CD14-positive monocyte (primary cell): ENCODE measurements around the gene SLC2A6. TPM values are rescaled to one million over a fixed set of nuclear protein-coding genes. Genes with fewer than 3 reads are reported as not detected.

Experiments used
- DNase-seq, 3 donors: peaks; one replicate each; pipeline ENCODE4 v3.0.0-alpha.2; 2011 to 2022
- H2AFZ ChIP-seq: 2 replicates; pipeline ENCODE4 v1.6.0; 2012; ENCODE audit warnings: mild to moderate bottlenecking, low read depth, low read length, inconsistent platforms; ENCODE audit not compliant: insufficient read depth, poor library complexity, severe bottlenecking
- H3K27ac ChIP-seq, 2 donors: 1 replicate in 1 of 2; 2 replicates in 1 of 2; pipeline ENCODE4 v1.5.1; 2012 to 2013; ENCODE audit warnings: low read length in 2 of 2, control low read depth in 1 of 2, inconsistent platforms in 1 of 2, low read depth in 1 of 2, mild to moderate bottlenecking in 1 of 2
- H3K27me3 ChIP-seq, 2 donors: one replicate each; pipeline versions ENCODE4 v1.6.0 to v1.6.1; 2011 to 2013; ENCODE audit warnings: low read length in 2 of 2; ENCODE audit not compliant: control insufficient read depth in 2 of 2, insufficient read depth in 2 of 2
- H3K36me3 ChIP-seq, 2 donors: replicated peaks in 1 of 2; 1 replicate in 1 of 2; 2 replicates in 1 of 2; pipeline versions ENCODE4 v1.5.1 to v1.6.1; 2012 to 2013; ENCODE audit warnings: low read length in 2 of 2, control low read depth in 1 of 2, inconsistent platforms in 1 of 2, mild to moderate bottlenecking in 1 of 2; ENCODE audit not compliant: insufficient read depth in 2 of 2, control insufficient read depth in 1 of 2
- H3K4me1 ChIP-seq, 2 donors: 1 replicate in 1 of 2; 2 replicates in 1 of 2; pipeline versions ENCODE4 v1.5.1 to v1.6.1; 2012 to 2013; ENCODE audit warnings: low read length in 2 of 2, control low read depth in 1 of 2, inconsistent platforms in 1 of 2, mild to moderate bottlenecking in 1 of 2, moderate library complexity in 1 of 2; ENCODE audit not compliant: insufficient read depth in 2 of 2, control insufficient read depth in 1 of 2
- H3K4me2 ChIP-seq: replicated peaks from 2 replicates; pipeline ENCODE3; 2012; ENCODE audit warnings: low read length, moderate library complexity, mild to moderate bottlenecking; ENCODE audit not compliant: poor library complexity, severe bottlenecking; ENCODE audit errors: extremely low read depth
- H3K4me3 ChIP-seq, 3 experiments: fragments of 200-600 bp in 1 of 3; sonication (generic) in 1 of 3; replicated peaks in 1 of 3; 1 replicate in 2 of 3; 2 replicates in 1 of 3; pipeline ENCODE4 v1.5.1; 2011 to 2013; ENCODE audit warnings: low read length in 3 of 3, mild to moderate bottlenecking in 3 of 3, control low read depth in 2 of 3, low read depth in 2 of 3, inconsistent platforms in 1 of 3, moderate library complexity in 1 of 3
- H3K79me2 ChIP-seq: 2 replicates; pipeline ENCODE4 v1.6.0; 2012; ENCODE audit warnings: mild to moderate bottlenecking, control low read depth, inconsistent platforms, low read length, moderate library complexity; ENCODE audit not compliant: insufficient read depth
- H3K9ac ChIP-seq: 2 replicates; pipeline ENCODE4 v1.6.0; 2017; ENCODE audit warnings: low read length, mild to moderate bottlenecking; ENCODE audit not compliant: insufficient read depth, poor library complexity, severe bottlenecking
- H3K9me3 ChIP-seq, 2 donors: replicated peaks in 1 of 2; 1 replicate in 1 of 2; 2 replicates in 1 of 2; pipeline versions ENCODE4 v1.5.1 to v1.6.1; 2012 to 2013; ENCODE audit warnings: low read length in 2 of 2, control low read depth in 1 of 2; ENCODE audit not compliant: control insufficient read depth in 1 of 2, insufficient read depth in 1 of 2
- H4K20me1 ChIP-seq: 2 replicates; pipeline ENCODE4 v1.6.0; 2012; ENCODE audit warnings: mild to moderate bottlenecking, low read length, control low read depth, moderate library complexity; ENCODE audit not compliant: insufficient read depth
- H3K27ac Mint-ChIP-seq, 7 donors: one replicate each; pipeline ENCODE4 v1.8.0; 2020; ENCODE audit warnings: mild to moderate bottlenecking in 7 of 7, mixed read lengths in 7 of 7, moderate library complexity in 6 of 7, inconsistent platforms in 2 of 7
- H3K27me3 Mint-ChIP-seq, 3 donors: one replicate each; pipeline ENCODE4 v1.8.0; 2021 to 2022; ENCODE audit warnings: low read depth in 3 of 3, mild to moderate bottlenecking in 3 of 3, mixed read lengths in 3 of 3, moderate library complexity in 3 of 3, inconsistent platforms in 1 of 3
- H3K36me3 Mint-ChIP-seq, 2 donors: one replicate each; pipeline ENCODE4 v1.8.0; 2020; ENCODE audit warnings: mixed read lengths in 2 of 2, inconsistent platforms in 1 of 2, mild to moderate bottlenecking in 1 of 2
- H3K4me1 Mint-ChIP-seq: one replicate; pipeline ENCODE4 v1.8.0; 2020; ENCODE audit warnings: mild to moderate bottlenecking, mixed read lengths
- H3K4me3 Mint-ChIP-seq, 2 donors: one replicate each; pipeline ENCODE4 v1.8.0; 2020; ENCODE audit warnings: mild to moderate bottlenecking in 2 of 2, mixed read lengths in 2 of 2, moderate library complexity in 1 of 2
- H3K9me3 Mint-ChIP-seq, 7 donors: one replicate each; pipeline ENCODE4 v1.8.0; 2020 to 2022; ENCODE audit warnings: mixed read lengths in 7 of 7, mild to moderate bottlenecking in 6 of 7, moderate library complexity in 6 of 7, inconsistent platforms in 2 of 7
- CTCF ChIP-seq: fragments of 200-600 bp; IDR thresholded peaks from one replicate; pipeline ENCODE4 v1.8.0; 2022; ENCODE audit warnings: antibody characterized with exemption, mild to moderate bottlenecking
- WGBS: methylation state at CpG from one replicate; pipeline ENCODE4 v1.1.5; 2013; ENCODE audit warnings: missing lambda C conversion rate; ENCODE audit not compliant: insufficient coverage; 5-methylcytosine and 5-hydroxymethylcytosine counted together
- intact Hi-C, 2 donors: fragments of 100-400 bp; cut with micrococcal nuclease; formaldehyde crosslinking; loops; one replicate each; pipeline versions ENCODE4 v1.15.0 to v1.15.1; 2023
- polyA plus RNA-seq, 3 donors: library from polyadenylated mRNA; depleted of rRNA in 1 of 3; unstranded in 2 of 3; stranded (reverse) in 1 of 3; fragments of 300-500 nt in 2 of 3; fragments of >200 nt in 1 of 3; fragmentation: Illumina TruSeq in 2 of 3; gene quantifications; 1 replicate in 2 of 3; 2 replicates in 1 of 3; pipeline ENCODE4 v1.2.3, GENCODE V29; 2012 to 2021

The SLC2A6 gene
- polyA plus RNA-seq, 3 donors = 43.2 to 127 (median 60.4) TPM

- peaks cover 5% of the 10 kb centered on the region for H3K4me1 Mint-ChIP-seq
- no peak overlapping the region for H3K27ac Mint-ChIP-seq
- H4K20me1 ChIP-seq = no peaks in the 10 kb centered on the region
- no peaks in the 10 kb centered on the region for H3K9me3 Mint-ChIP-seq
- DNase-seq = no peak
- no peaks in the 10 kb centered on the region for H3K36me3 Mint-ChIP-seq
- no peaks in the 10 kb centered on the region for H3K79me2 ChIP-seq
- 71% methylated on average over 7 of the region's 13 CpGs for WGBS
- no peaks in the 10 kb centered on the region for H3K27me3 ChIP-seq
- H2AFZ ChIP-seq = no peak overlapping the region
- H3K4me3 ChIP-seq = no peak overlapping the region
- no peaks in the 10 kb centered on the region for H3K36me3 ChIP-seq
- peaks cover 6 to 8% of the 10 kb centered on the region in 2 donors for H3K4me1 ChIP-seq
- no peak overlapping the region for H3K9ac ChIP-seq
- H3K27ac ChIP-seq = no peak overlapping the region
- intact Hi-C loops = no loop called here
- no peak for TF ChIP-seq CTCF
- H3K27me3 Mint-ChIP-seq = peaks cover 3 to 9% (median 5%) of the 10 kb centered on the region in 3 donors
- no peaks in the 10 kb centered on the region for H3K9me3 ChIP-seq
- no peak overlapping the region for H3K4me2 ChIP-seq
- no peak overlapping the region for H3K4me3 Mint-ChIP-seq
These were observed 11.3 kb upstream of the SLC2A6 start for GRCh38 chr9:133490201-133490681.

GRCh38 chr9:133489253-133490190 lies 10.6 kb upstream of the SLC2A6 start:
- TF ChIP-seq CTCF = no peak

More at GRCh38 chr9:133489253-133490190, 10.6 kb upstream of the SLC2A6 start:
- H3K27ac Mint-ChIP-seq = no peak overlapping the region
- H3K27me3 Mint-ChIP-seq = peaks cover 3 to 11% (median 5%) of the 10 kb centered on the region in 3 donors
- intact Hi-C loops = loop anchor here in 1 of 2 donors (10.0 kb wide), 1 partner anchor 465 kb away; no protein-coding TSS in a partner anchor
- H3K4me1 ChIP-seq = peaks cover 6 to 8% of the 10 kb centered on the region in 2 donors
- H3K9me3 Mint-ChIP-seq = no peaks in the 10 kb centered on the region
- H3K4me3 ChIP-seq = no peak overlapping the region
- no peaks in the 10 kb centered on the region for H3K9me3 ChIP-seq
- H3K4me3 Mint-ChIP-seq = no peak overlapping the region
- H3K36me3 Mint-ChIP-seq = no peaks in the 10 kb centered on the region
- no peak for DNase-seq
- H3K79me2 ChIP-seq = no peaks in the 10 kb centered on the region
- peaks cover 5% of the 10 kb centered on the region for H3K4me1 Mint-ChIP-seq
- H4K20me1 ChIP-seq = no peaks in the 10 kb centered on the region
- H2AFZ ChIP-seq = no peak overlapping the region
- no peaks in the 10 kb centered on the region for H3K27me3 ChIP-seq
- H3K9ac ChIP-seq = no peak overlapping the region
- no peak overlapping the region for H3K4me2 ChIP-seq
- no peak overlapping the region for H3K27ac ChIP-seq
- H3K36me3 ChIP-seq = no peaks in the 10 kb centered on the region
- 93% methylated on average over 12 of the region's 19 CpGs for WGBS
